Hematopoietic multipotent progenitor cell treated with erythropoietin and hydrocortisone succinate and interleukin-3 and kit ligand, for 15 days (in vitro differentiated cells): Measurements from ENCODE around the gene SGMS2.
"Not testable (repeated sequence)": the region's sequence is repeated elsewhere in the genome, so short reads cannot be mapped to it uniquely, and the experiment has no call there.

Source experiments
- DNase-seq: peaks from one replicate; pipeline ENCODE4 v3.0.0-alpha.2; 2015; ENCODE audit warnings: low spot score

The SGMS2 gene

GRCh38 chr4:107866726-107867125, 42.0 kb downstream of the SGMS2 start:
- DNase-seq: no peak

GRCh38 chr4:107870236-107870635, 45.5 kb downstream of the SGMS2 start:
- DNase-seq: no peak

- DNase-seq: no peak
Observed at GRCh38 chr4:107870916-107871786, 46.4 kb downstream of the SGMS2 start.

- no peak for DNase-seq
Observed at GRCh38 chr4:107874024-107874423, 49.3 kb downstream of the SGMS2 start.

GRCh38 chr4:107876099-107876498, 51.4 kb downstream of the SGMS2 start:
- no peak for DNase-seq

- no peak for DNase-seq
Observed at GRCh38 chr4:107877361-107877760, 52.6 kb downstream of the SGMS2 start.

GRCh38 chr4:107885865-107886264, 61.1 kb downstream of the SGMS2 start:
- no peak for DNase-seq

- no peak for DNase-seq
Observed at GRCh38 chr4:107888237-107888636, 63.5 kb downstream of the SGMS2 start.

GRCh38 chr4:107890779-107891178, 66.0 kb downstream of the SGMS2 start:
- no peak for DNase-seq

- no peak for DNase-seq
Observed at GRCh38 chr4:107891299-107891698, 66.6 kb downstream of the SGMS2 start.

- no peak for DNase-seq
Observed at GRCh38 chr4:107893171-107894137, 68.7 kb downstream of the SGMS2 start.

- no peak for DNase-seq
Observed at GRCh38 chr4:107894138-107894603, 69.4 kb downstream of the SGMS2 start.

GRCh38 chr4:107896158-107896645, 71.5 kb downstream of the SGMS2 start:
- DNase-seq: no peak

GRCh38 chr4:107896646-107897045, 71.9 kb downstream of the SGMS2 start:
- no peak for DNase-seq

- no peak for DNase-seq
Observed at GRCh38 chr4:107897823-107898222, 73.1 kb downstream of the SGMS2 start.

GRCh38 chr4:107900067-107900466, 75.3 kb downstream of the SGMS2 start:
- no peak for DNase-seq

- no peak for DNase-seq
Observed at GRCh38 chr4:107900508-107900907, 75.8 kb downstream of the SGMS2 start.

GRCh38 chr4:107901213-107901934, 76.6 kb downstream of the SGMS2 start:
- DNase-seq: no peak

- no peak for DNase-seq
Observed at GRCh38 chr4:107902715-107903114, 78.0 kb downstream of the SGMS2 start.

- not testable (repeated sequence) for DNase-seq
Observed at GRCh38 chr4:107905082-107905481, 80.3 kb downstream of the SGMS2 start.

GRCh38 chr4:107906458-107907100, 81.8 kb downstream of the SGMS2 start:
- no peak for DNase-seq
